Measurements from ENCODE around the gene CLIC5.

Gene CLIC5

DNA sequence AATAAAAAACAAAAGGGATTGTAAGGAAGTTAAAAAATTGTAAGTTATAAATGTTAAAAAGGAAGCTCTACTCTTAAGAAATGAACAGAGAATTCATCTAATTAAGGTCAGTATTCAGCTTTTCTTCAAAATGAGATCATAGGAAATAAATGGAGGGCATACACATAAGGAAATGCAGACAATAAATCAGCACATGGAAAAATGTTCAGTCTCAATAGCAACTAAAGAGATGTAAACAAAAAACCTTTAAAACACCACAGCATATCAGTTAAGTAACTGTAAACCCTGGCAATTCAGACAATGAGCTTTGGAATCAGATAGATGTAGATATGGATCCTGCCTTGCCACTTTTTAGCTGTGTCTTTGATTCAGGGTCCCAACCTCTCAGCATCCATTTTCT lies 24.0 kb upstream of the CLIC5 start:
- TF ChIP-seq, protein P1, sequence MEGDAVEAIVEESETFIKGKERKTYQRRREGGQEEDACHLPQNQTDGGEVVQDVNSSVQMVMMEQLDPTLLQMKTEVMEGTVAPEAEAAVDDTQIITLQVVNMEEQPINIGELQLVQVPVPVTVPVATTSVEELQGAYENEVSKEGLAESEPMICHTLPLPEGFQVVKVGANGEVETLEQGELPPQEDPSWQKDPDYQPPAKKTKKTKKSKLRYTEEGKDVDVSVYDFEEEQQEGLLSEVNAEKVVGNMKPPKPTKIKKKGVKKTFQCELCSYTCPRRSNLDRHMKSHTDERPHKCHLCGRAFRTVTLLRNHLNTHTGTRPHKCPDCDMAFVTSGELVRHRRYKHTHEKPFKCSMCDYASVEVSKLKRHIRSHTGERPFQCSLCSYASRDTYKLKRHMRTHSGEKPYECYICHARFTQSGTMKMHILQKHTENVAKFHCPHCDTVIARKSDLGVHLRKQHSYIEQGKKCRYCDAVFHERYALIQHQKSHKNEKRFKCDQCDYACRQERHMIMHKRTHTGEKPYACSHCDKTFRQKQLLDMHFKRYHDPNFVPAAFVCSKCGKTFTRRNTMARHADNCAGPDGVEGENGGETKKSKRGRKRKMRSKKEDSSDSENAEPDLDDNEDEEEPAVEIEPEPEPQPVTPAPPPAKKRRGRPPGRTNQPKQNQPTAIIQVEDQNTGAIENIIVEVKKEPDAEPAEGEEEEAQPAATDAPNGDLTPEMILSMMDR (IDR thresholded peaks at IDR 0.05; ENCODE audit: extremely low read depth, insufficient read depth, missing control alignments): no peak
- in situ Hi-C loops (cut with MboI; ENCODE audit: low pct_unique_long_range_greater_than_20kb, low sequenced_read_pairs, unreplicated experiment): no loop called here
- no peak for DNase-seq (ENCODE audit: low spot score)

DNA sequence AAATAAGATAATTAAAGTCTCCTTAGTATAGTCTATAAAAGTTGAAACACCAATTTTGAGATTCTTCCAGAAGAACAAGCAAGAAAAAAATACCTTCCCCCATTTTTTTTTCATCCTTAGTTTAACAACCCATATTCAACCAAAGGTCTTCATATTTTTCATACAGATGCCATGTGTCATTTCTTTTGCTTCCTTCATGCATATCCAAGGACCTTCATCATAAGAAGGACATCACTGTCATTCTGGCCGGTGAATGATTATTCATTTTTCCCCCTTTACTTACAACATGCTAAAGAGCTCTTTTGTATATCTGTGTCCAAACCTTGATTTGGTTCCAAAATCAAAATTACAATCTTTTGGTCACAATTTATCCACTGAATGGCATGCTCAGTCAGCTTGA lies 21.3 kb upstream of the CLIC5 start:
- no peak for DNase-seq (ENCODE audit: low spot score)
- in situ Hi-C loops (cut with MboI; ENCODE audit: low pct_unique_long_range_greater_than_20kb, low sequenced_read_pairs, unreplicated experiment): no loop called here
- TF ChIP-seq, protein P1 (IDR thresholded peaks at IDR 0.05; ENCODE audit: extremely low read depth, insufficient read depth, missing control alignments): no peak

DNA sequence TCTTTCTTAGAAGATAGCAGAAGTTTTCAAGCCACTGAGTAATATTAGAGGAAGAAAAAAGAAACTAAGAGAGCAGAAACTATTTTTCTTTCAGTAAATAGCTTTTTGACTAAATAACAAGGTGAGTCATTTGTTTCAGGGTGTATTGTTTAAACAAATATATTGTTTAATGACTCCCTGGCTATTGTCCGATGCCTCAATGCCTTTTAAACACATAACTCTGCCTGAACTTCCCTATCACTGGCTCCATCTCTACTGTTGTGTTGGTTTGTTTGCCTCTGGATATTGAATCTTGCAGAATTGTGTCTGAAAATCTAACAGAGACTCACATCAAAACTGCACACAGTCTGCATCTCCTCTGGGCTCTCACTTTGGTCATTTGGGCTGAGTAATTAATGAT lies 19.6 kb upstream of the CLIC5 start:
- no peak for DNase-seq (ENCODE audit: low spot score)
- TF ChIP-seq, protein P1 (IDR thresholded peaks at IDR 0.05; ENCODE audit: extremely low read depth, insufficient read depth, missing control alignments): no peak
- in situ Hi-C loops (cut with MboI; ENCODE audit: low pct_unique_long_range_greater_than_20kb, low sequenced_read_pairs, unreplicated experiment): no loop called here

DNA sequence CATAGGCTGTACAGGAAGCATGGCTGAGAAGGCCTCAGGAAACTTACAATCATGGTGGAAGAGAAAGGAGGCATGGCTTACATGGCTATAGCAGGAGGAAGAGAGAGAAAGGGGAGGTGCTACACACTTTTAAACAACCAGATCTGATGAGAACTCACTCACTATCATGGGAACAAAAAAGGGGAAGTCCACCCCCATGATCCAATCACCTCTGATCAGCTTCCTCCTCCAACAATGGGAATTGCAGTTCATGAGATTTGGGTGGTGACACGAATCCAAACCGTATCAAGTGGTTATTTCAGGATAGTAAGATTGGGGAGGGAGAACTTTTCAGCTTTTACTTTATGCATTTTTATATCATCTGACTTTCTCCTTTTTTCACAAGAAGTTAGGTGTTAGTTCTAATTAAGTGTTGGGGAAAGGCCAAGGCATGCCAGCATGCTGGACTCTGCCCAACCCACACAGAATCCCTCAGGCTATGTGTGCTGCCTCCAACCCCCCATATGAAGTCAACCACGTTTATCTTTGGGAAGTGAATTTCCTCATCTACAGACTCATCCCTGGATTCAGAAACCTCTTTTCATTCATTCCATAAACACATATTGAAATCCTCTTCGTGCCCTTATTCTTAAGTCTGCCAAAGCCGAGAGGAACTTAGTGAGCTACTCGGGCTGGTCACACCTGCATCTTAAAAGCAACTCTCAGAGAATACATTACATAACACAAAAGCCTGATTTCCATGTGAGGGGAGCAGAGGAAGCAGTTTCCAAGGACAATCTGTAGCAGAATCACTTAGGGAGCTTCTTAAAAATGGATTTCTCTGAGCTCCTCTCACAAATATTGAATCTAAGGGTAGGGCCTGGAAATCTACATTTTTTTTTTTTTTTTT lies 16.7 kb upstream of the CLIC5 start:
- TF ChIP-seq, protein P1 (IDR thresholded peaks at IDR 0.05; ENCODE audit: extremely low read depth, insufficient read depth, missing control alignments): no peak
- in situ Hi-C loops (cut with MboI; ENCODE audit: low pct_unique_long_range_greater_than_20kb, low sequenced_read_pairs, unreplicated experiment): no loop called here
- DNase-seq (ENCODE audit: low spot score): no peak

DNA sequence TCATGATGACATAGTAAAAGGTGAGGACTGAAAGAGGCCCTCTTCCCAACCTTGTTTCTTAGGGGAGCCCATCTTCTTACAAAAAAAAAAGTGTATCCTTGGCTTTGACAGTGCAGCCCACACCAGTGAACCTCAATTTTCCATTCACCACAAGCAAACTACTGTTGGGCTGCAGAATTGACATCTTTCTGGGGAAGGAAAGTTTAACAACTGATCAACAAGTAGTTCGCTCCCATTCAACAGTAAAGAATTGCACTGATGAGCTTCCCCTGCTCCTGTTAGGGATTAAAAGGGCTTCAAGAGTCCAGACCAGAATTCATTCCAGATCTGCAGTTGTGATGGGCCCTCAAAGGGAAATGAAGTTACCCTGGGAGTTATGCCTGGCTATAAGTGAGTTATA lies 13.9 kb upstream of the CLIC5 start:
- DNase-seq (ENCODE audit: low spot score): no peak
- in situ Hi-C loops (cut with MboI; ENCODE audit: low pct_unique_long_range_greater_than_20kb, low sequenced_read_pairs, unreplicated experiment): no loop called here
- TF ChIP-seq, protein P1 (IDR thresholded peaks at IDR 0.05; ENCODE audit: extremely low read depth, insufficient read depth, missing control alignments): no peak

DNA sequence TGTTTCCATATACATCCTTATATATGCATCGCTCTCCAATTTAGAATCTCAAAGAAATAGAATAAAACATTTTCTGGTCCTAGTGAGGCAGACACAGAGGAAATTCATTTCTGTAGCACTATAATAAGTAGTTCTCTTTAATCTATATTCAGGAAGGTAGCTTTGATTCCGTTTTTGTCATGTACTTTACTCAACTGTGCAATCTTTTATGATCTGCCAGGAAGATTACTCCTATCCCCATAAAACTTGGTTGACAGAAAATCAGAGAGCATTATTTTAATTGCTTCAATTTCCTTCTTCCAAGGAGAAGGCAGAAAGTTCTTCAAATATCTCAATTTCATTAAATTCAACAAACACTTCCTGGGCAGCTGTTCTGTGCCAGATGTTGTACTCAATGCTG lies 10.6 kb upstream of the CLIC5 start:
- no peak for DNase-seq (ENCODE audit: low spot score)
- in situ Hi-C loops (cut with MboI; ENCODE audit: low pct_unique_long_range_greater_than_20kb, low sequenced_read_pairs, unreplicated experiment): no loop called here
- TF ChIP-seq, protein P1 (IDR thresholded peaks at IDR 0.05; ENCODE audit: extremely low read depth, insufficient read depth, missing control alignments): no peak

Measured in GM13977 (cell line).